Kidney epithelial cell (primary cell): ENCODE results near the gene MLANA. TPM values are rescaled to one million over a fixed set of nuclear protein-coding genes. Genes with fewer than 3 reads are reported as not detected.

Experiments used
- DNase-seq: peaks from one replicate; pipeline ENCODE4 v3.0.0-alpha.2; 2010; ENCODE audit warnings: low read depth
- H3K27me3 ChIP-seq: 2 replicates; pipeline ENCODE4 v1.6.0; 2011; ENCODE audit warnings: low read length; ENCODE audit not compliant: control insufficient read depth, insufficient read depth
- H3K36me3 ChIP-seq: 2 replicates; pipeline ENCODE4 v1.5.1; 2011; ENCODE audit warnings: low read length; ENCODE audit not compliant: control insufficient read depth, insufficient read depth
- H3K4me3 ChIP-seq: 2 replicates; pipeline ENCODE4 v1.5.1; 2011; ENCODE audit warnings: low read depth, mild to moderate bottlenecking, control low read depth, low read length
- total RNA-seq: library from RNA; depleted of rRNA; stranded (reverse); fragments of >200 nt; gene quantifications from 2 replicates; pipeline ENCODE4 v1.2.3, GENCODE V29; 2015
- TF ChIP-seq, protein P1 (sequence below): IDR thresholded peaks from 2 replicates; pipeline ENCODE4 v1.5.1; 2011; ENCODE audit warnings: mild to moderate bottlenecking, moderate library complexity, low read length, control low read depth, inconsistent platforms; ENCODE audit not compliant: insufficient read depth, poor library complexity, severe bottlenecking

Gene MLANA
- total RNA-seq, 1 donor from 2014 or later = not detected

DNA sequence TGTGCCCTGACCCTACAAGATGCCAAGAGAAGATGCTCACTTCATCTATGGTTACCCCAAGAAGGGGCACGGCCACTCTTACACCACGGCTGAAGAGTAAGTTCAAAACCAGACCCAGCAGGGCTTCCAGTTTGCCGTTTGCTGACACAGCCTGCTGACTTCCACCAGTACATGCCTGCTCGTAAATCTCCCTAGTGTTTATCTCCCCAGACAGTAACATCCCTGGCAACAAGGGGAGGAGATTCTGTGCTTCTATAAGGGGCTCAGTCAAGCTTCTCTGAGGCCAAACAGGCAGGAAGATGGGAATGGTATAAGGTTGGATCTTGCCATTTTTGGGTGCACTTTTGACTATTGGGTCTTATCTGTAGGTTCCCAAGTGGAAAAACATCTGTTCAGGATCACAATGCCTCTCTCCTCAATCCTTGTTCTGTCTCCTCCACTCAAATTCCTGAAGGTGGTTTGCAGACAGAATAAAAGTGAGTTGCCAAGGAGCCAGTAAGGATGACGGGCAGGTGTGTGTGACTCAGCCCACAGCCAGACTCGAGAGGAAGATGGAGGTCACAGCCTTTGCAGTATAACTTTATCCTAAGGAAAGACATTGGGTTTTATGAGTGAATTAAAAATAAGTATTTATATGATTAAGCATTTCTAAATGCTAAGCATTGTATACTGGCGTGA is 1.9 kb downstream of the MLANA start:
- no peak overlapping the region for H3K4me3 ChIP-seq
- no peaks in the 10 kb centered on the region for H3K27me3 ChIP-seq
- DNase-seq = no peak
- TF ChIP-seq, protein P1, sequence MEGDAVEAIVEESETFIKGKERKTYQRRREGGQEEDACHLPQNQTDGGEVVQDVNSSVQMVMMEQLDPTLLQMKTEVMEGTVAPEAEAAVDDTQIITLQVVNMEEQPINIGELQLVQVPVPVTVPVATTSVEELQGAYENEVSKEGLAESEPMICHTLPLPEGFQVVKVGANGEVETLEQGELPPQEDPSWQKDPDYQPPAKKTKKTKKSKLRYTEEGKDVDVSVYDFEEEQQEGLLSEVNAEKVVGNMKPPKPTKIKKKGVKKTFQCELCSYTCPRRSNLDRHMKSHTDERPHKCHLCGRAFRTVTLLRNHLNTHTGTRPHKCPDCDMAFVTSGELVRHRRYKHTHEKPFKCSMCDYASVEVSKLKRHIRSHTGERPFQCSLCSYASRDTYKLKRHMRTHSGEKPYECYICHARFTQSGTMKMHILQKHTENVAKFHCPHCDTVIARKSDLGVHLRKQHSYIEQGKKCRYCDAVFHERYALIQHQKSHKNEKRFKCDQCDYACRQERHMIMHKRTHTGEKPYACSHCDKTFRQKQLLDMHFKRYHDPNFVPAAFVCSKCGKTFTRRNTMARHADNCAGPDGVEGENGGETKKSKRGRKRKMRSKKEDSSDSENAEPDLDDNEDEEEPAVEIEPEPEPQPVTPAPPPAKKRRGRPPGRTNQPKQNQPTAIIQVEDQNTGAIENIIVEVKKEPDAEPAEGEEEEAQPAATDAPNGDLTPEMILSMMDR = no peak
- H3K36me3 ChIP-seq = no peaks in the 10 kb centered on the region

DNA sequence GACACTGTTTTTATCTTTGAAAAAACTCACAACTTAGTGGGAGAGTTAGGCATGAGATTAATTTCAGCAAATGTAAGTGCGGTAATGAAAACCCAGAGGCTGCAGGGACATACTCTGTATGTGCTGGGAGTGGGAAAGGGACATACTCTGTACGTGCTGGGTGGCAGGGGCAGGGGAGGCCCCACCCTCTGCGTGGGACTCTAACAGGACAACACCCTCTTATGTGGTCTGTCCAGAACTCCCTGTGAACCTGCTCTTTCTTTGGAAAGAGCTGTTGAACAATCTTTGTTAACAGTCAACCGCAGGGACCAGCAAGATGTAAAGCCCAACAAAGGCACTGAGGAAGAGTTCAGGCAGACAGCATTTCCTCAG is 2.4 kb downstream of the MLANA start:
- Histone ChIP-seq H3K36me3 (no peaks in the 10 kb centered on the region), H3K4me3 (no peak overlapping the region), H3K27me3 (no peaks in the 10 kb centered on the region)
- TF ChIP-seq, protein P1 = no peak
- no peak for DNase-seq

DNA sequence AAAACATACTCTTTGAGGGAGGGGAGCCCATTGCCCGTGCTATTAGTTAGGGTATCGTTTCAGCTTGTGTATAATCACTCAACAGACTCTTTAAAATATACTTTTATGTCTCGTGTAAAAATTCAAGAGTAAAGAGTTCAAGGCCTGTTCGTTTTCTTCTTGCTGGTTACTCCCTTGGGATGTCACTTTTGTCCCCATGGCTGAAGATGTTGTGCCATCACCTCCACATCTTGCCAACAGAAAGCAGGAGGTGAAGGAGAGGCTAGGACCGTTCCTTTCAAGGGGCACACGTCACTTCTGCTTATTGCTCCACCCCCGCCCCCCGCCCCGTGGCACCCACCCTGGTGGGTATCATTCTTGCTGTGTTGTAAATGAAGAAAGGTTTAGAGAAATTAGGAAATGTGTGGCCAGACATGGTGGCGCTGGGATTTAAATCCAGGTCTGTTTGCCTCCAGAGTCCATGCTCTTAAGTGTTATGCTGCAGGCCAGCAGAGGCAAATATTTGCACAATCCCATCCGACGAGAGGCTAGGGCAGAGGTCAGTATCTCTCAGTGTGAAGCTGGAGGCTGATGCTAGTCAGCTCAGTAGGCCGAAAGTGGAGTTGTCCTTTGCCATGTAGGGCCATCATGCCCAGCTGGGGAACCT is 3.0 kb downstream of the MLANA start:
- Histone ChIP-seq H3K36me3 (no peaks in the 10 kb centered on the region), H3K4me3 (no peak overlapping the region), H3K27me3 (no peaks in the 10 kb centered on the region)
- no peak for DNase-seq
- TF ChIP-seq, protein P1 = no peak

DNA sequence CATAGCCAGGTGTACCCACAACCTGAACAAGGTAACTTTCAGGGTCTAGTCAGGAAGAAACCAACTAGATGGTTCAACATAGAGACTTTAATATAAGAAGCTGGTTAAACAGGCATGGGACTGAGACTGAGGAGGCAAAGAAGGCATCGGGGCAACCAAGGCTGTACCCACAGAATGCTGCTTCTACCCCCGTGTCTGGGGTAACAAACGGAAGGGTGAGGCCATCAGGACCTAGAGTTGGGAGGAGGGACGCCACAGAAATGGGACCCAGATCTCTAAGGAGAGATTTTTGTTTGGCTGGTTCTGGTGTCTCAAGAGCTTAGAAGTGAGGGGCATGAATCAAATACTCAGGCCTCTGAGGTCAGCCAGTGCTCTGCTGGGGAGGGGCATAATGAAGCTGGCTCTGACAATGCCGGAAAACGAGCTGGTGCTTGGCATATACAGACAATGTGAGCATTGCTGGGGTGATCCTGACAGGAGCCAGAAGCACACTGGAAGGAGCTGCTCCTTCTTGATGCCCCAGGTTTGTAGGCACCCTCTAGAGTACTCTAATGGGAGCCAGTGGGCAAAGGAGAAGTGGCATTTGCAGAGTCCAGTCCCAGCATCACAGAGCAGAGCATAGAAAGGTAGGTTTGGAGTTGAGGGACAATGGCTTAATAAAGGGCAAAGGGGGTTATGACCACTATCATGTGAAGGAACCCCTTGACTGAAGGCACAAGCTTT is 3.7 kb downstream of the MLANA start:
- H3K4me3 ChIP-seq = no peak overlapping the region
- no peaks in the 10 kb centered on the region for H3K27me3 ChIP-seq
- no peaks in the 10 kb centered on the region for H3K36me3 ChIP-seq
- TF ChIP-seq, protein P1 = no peak
- DNase-seq = no peak

DNA sequence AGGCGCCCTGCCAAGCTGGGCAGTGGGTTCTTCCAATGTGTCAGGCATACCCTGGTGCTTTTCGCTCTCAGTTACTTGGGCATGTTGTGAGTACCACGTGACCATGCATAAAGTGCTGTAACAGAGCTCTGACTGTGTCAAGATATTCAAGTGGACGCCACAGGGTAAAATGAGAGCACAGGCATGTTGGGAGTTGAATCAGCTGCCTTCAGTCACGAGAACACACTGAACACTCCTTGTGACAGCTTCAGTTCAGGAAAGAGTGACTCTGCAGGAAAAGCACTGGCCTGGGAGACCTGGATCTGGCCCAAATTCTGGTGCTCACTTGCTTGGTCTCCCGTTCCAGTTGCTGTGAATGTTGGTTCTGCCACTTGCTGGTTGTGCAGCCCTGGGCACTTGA is 5.1 kb downstream of the MLANA start:
- DNase-seq = no peak
- Histone ChIP-seq H3K27me3 (no peaks in the 10 kb centered on the region), H3K4me3 (no peak overlapping the region), H3K36me3 (no peaks in the 10 kb centered on the region)
- TF ChIP-seq, protein P1 = no peak
